ENCODE results near the gene PYCARD.
"Not testable (repeated sequence)": the region's sequence is repeated elsewhere in the genome, so short reads cannot be mapped to it uniquely, and the experiment has no call there.

The PYCARD gene

GRCh38 chr16:31190818-31191444 lies 11.6 kb downstream of the PYCARD start:
- DNase-seq (ENCODE audit: low read depth), result no peak

GRCh38 chr16:31190061-31190460 lies 12.5 kb downstream of the PYCARD start:
- DNase-seq (ENCODE audit: low read depth), result no peak

DNA sequence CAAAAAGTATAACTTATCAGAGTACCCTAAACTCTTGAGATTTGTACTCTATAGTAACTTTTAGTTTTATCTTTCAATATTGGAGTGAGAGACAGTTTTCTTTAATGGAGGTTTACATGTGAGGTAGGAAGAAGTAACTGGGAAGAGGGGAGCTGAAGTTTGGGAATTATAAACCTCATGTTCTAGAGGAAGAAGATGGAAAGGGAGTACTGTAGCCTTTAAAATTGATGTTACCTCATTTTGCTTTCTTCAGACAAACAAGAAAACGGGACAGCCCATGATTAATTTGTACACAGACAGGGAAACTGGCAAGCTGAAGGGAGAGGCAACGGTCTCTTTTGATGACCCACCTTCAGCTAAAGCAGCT lies 13.2 kb downstream of the PYCARD start:
- DNase-seq (ENCODE audit: low read depth), result no peak

DNA sequence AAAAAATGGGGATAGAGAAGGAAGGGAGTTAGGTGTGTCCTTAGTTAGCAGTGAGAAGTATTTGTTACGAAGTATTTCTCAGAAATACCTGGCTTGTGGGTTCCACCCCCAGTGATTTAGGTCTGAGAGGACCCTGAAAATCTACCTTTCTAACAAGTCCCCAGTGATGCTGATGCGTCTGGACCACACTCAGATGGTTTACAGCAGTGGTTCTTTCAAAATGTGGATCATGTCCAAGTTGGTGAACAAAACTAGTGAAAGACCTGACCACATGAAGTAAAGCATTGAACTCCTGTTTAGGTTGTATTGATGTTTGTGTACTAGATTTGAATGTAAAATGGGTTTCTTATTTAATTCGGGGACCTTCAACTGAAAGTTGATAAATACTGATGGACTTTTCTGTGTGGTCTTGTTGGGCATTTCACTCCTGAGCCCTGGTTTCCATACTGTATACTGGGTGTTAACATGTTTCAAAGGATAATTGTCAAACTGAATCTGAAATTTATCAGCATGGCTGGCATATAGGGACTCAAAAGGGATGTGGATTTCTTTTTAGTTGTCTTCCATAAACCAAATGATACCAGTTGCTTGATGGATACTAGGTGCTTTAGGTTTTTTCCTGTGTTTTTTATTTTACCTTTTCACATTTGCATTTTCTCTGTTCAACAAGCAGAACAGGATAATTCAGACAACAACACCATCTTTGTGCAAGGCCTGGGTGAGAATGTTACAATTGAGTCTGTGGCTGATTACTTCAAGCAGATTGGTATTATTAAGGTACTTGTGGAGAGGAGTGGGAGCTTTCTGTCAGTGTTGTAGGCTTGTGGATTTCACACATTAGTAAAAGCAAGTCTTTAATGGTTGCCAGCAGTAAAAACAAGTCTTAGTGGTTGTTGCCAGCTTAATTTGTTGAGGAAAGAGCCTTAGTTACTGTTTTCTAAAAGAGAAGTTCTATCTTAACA lies 13.8 kb downstream of the PYCARD start:
- DNase-seq (ENCODE audit: low read depth), result no peak

- DNase-seq (ENCODE audit: low read depth), result no peak
These were observed 14.8 kb downstream of the PYCARD start for GRCh38 chr16:31187808-31188189.

DNA sequence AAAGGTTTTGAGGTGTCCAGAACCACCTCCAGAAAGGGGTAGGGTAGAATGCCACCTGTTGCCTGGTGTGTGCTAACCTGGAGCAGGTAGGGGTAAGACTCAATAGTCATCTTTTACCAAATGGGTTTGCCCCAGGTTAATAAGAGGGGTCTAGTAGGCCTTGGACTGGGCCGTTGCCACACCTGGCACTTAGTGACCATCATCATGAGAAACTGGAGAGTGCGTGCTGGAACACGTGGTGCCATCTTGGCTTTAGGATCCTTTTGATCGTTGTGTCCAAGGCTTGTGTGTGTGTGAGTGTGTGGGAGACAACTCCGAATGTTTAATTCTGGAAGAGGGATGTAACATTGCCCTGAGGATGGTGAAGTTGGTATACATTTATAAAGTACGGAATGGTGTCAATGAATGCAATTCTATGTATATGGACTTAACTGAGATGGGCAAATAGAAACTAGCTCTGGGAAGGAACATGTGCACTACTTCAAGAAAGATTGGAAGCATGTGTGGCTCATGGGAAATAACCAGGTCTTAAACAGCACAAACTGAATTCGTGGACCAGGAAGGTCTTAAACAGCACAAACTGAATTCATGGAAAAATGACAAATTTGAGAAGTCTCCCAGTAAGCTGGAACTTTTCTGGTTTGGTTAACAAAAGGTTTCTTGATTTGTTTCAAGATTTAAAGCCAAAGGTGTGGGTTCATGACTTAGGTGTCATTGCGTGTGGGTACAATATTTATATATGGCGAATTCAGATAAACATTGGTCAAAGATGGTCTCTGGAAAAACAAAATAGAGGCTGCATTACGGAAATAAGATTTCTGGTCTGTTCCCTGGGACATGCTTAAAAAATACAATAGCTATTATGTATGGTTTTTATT lies 15.4 kb downstream of the PYCARD start:
- no peak for DNase-seq (ENCODE audit: low read depth)

GRCh38 chr16:31186176-31186575 lies 16.4 kb downstream of the PYCARD start:
- no peak for DNase-seq (ENCODE audit: low read depth)

DNA sequence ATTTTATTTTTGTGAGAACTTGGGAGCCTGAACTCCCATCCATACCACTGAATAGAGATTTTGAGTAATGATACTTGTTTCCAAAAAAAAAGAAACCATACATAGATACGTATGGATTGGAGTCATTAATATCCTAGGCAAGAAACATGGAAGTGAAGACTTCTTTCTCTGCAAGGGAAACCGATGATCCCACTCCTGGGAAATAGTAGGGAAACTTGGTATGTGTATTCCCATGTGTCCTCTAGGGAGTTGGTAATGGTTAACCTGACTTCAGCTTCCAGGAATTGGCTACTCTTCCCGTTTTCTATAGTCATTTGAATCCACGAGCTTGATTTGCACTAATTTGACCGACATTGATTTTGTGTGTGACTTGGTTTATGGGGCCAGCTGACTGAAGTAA lies 17.2 kb downstream of the PYCARD start:
- no peak for DNase-seq (ENCODE audit: low read depth)

- DNase-seq (ENCODE audit: low read depth), result no peak
These were observed 17.7 kb downstream of the PYCARD start for GRCh38 chr16:31184888-31185287.

DNA sequence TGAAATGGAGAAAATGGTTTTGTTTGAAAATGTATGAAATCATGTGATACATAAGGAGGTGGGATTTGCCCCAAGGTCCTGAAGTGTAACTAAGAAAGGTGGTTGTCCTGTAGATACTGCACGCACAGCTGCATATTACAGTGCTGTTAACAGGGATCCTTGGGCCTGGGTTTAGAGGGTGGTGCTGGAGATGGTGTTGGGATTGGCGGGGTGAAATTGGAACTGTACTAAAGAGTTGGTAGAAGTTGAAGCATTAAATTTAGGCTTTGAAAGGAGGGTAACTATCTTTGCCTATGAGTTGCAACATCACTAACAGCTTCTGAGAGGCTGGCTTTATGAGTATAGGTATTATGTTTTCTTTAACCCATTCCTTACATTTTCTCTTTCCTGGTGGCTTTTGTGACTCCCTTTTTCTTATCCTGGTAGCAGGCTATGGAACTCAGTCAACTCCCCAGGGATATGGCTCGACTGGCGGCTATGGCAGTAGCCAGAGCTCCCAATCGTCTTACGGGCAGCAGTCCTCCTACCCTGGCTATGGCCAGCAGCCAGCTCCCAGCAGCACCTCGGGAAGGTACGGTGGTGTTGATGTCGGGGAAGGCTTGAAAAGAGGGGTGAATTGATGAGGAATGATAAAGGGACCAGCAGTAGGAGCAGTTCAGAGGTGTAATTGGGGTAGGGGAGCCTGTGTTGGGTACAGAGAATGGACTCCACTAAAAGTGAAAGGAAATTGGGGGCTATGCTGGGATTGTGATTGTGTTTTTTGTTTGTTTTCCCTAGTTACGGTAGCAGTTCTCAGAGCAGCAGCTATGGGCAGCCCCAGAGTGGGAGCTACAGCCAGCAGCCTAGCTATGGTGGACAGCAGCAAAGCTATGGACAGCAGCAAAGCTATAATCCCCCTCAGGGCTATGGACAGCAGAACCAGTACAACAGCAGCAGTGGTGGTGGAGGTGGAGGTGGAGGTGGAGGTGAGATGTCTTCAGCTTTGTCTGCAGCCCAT lies 18.8 kb downstream of the PYCARD start:
- no peak for DNase-seq (ENCODE audit: low read depth)

DNA sequence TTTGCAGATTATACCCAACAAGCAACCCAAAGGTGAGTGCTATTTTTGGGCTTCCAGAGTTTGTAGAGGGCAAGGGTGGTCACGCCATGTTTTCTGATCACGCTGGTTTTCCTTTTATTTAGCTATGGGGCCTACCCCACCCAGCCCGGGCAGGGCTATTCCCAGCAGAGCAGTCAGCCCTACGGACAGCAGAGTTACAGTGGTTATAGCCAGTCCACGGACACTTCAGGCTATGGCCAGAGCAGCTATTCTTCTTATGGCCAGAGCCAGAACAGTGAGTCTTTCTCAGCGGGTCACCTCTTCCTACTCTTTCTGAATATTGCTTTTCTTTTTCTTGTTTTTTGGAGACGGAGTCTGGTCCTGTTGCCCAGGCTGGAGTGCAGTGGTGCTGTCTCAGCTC lies 20.2 kb downstream of the PYCARD start:
- no peak for DNase-seq (ENCODE audit: low read depth)

DNA sequence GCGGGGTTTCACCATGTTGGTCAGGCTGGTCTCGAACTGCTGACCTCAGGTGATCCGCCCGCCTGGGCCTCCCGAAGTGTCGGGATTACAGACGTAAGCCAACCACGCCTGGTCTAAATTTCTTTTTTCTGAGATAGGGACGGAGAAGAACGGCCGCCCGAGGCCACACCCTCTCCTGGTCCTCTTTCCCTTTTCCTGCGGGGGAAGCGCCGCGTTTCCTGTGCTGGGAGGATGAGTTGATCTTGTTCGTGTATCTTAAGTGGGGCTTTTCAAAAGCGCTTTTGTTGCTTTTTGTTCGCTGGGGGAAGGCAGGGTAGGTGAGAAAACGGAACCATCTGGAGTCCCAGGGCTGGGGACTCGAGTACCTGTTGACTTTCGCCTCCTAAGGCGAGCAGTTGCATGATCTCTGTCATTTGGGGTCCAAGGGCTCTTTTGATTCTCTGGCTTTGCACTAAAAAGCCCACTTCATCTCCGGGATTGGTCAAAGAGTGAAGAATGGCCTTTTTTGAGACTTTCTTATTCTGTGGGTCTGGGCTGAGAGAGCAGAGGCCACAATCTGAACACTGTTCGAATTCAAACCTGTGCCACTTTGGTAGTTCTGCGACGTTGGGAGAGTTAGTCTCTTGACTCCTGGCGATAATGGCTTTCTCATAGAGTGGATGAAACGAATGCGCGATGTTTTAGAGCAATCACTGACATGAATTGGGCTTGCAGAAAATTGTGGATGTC lies 21.3 kb downstream of the PYCARD start:
- no peak for DNase-seq (ENCODE audit: low read depth)

- DNase-seq (ENCODE audit: low read depth), result peak; percentile 83
These were observed 22.7 kb downstream of the PYCARD start, which contains the start of gene FUS for GRCh38 chr16:31179747-31180459. Gene FUS, plus strand, starts transcription at chr16:31180139. Its CDS starts 76 bp downstream, at chr16:31180215.

DNA sequence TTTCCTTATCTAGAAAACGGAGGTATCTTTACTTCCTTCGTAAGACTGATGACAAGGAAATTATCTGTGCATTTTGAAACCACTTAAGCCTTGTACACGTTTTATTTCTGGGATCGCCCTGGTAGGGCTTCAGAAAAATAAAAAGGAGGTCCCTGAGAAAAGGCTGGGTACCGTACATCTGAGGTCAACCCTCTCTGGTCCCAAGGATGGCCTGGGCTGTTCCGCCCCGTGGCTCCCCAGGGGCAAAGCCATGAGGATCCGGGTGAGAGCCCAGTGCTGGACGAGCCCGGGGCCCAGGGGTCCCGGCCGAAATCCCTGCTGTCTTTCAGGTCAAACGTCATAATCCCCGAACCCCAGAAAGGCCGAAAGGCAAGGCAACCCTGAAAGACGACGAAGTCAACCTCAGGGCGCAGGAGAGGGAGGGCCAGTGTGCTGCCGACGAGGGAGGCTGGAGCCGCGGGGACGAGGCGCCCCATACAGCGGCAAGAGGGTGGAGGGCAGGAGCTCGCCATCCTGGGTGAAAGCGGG lies 23.3 kb downstream of the PYCARD start:
- no peak for DNase-seq (ENCODE audit: low read depth)

DNA sequence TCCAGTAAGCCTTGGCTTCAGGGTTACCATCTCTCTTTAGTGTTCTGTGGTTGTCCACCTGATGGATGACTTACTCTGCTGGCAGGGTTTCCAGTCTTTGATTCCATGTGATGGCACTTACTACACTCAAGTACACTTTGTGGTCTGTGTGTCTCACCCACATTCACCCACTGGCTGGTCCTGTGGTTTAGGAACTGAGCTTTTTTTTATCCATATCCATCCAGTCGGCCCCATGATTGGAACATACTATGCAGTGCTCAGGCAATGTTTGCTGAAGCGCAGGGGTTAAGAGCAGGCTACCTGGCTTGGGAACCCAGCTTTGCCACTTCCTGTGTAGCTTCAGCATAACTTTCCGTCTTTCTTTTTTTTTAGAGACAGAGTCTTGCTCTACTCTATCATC lies 25.4 kb downstream of the PYCARD start:
- DNase-seq (ENCODE audit: low read depth), result no peak

- DNase-seq (ENCODE audit: low read depth), result not testable (repeated sequence)
These were observed 32.5 kb downstream of the PYCARD start for GRCh38 chr16:31170048-31170447.

- DNase-seq (ENCODE audit: low read depth), result no peak
These were observed 33.7 kb downstream of the PYCARD start for GRCh38 chr16:31168848-31169247.

- no peak for DNase-seq (ENCODE audit: low read depth)
These were observed 35.2 kb downstream of the PYCARD start for GRCh38 chr16:31167315-31167714.

DNA sequence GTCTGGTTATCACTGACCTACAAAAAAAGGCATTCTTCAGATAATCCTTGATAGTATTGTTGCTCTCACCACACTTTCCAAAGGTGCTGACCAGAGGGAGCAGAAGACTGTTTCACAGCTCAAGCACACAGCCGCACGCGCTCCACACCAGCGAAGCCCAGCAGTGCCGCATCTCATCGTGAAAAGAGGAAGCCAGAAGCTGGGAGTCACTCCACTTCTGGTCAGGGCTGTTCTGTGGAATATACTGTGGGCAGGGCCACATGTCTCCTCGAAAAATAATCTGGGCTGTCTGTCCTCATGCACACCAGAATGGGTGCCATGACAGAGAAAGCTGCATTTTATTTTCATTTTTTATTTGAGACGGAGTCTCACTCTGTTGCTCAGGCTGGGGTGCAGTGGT lies 45.4 kb downstream of the PYCARD start:
- no peak for DNase-seq (ENCODE audit: low read depth)

All from stimulated activated CD8-positive, alpha-beta memory T cell treated with anti-CD3 and anti-CD28 coated beads, Interleukin-4, amount 100 ng/mL, for 24 hours (primary cell).